ENCODE results near the gene OTOA.

- TF ChIP-seq CTCF (conservative IDR thresholded peaks at IDR 0.05; ENCODE audit: low read length) (no peak), EZH2phosphoT487 (IDR thresholded peaks at IDR 0.05; ENCODE audit: borderline replicate concordance, low read depth, low read length) (no peak)
Measured at GRCh38 chr16:21646721-21647561, 16.8 kb upstream of the OTOA start.

Data from OCI-LY7 (cell line).